NCI-H1105 treated with DMSO at 0.1 percent for 48 hours (cell line): ENCODE data around the gene MYO7B.
"Not testable (repeated sequence)": the region's sequence is repeated elsewhere in the genome, so short reads cannot be mapped to it uniquely, and the experiment has no call there.

Experiments used
- DNase-seq: peaks from one replicate; lab custom pipeline; 2025; lab: John Stamatoyannopoulos, UW

The MYO7B gene

GRCh38 chr2:127552846-127553245 lies 17.4 kb downstream of the MYO7B start:
- DNase-seq: no peak

GRCh38 chr2:127558911-127559310 lies 23.4 kb downstream of the MYO7B start:
- DNase-seq: no peak

GRCh38 chr2:127559454-127559853 lies 24.0 kb downstream of the MYO7B start:
- DNase-seq: no peak

GRCh38 chr2:127560201-127560930 lies 24.9 kb downstream of the MYO7B start:
- DNase-seq: no peak

GRCh38 chr2:127560931-127561280 lies 25.4 kb downstream of the MYO7B start:
- DNase-seq: no peak

GRCh38 chr2:127561371-127561770 lies 25.9 kb downstream of the MYO7B start:
- no peak for DNase-seq

GRCh38 chr2:127562936-127563335 lies 27.5 kb downstream of the MYO7B start:
- DNase-seq: no peak

GRCh38 chr2:127563458-127564428 lies 28.3 kb downstream of the MYO7B start:
- DNase-seq: no peak

GRCh38 chr2:127564429-127565260 lies 29.2 kb downstream of the MYO7B start:
- DNase-seq: no peak

GRCh38 chr2:127565261-127566138 lies 30.0 kb downstream of the MYO7B start:
- DNase-seq: no peak

GRCh38 chr2:127566139-127566417 lies 30.6 kb downstream of the MYO7B start:
- DNase-seq: no peak

GRCh38 chr2:127566576-127566975 lies 31.1 kb downstream of the MYO7B start:
- no peak for DNase-seq

- DNase-seq: no peak
These were observed 31.9 kb downstream of the MYO7B start for GRCh38 chr2:127567351-127567854.

- DNase-seq: no peak
These were observed 32.6 kb downstream of the MYO7B start for GRCh38 chr2:127568128-127568527.

- DNase-seq: no peak
These were observed 34.2 kb downstream of the MYO7B start for GRCh38 chr2:127569666-127570065.

GRCh38 chr2:127570282-127571250 lies 35.1 kb downstream of the MYO7B start:
- DNase-seq: no peak

- DNase-seq: not testable (repeated sequence)
These were observed 36.9 kb downstream of the MYO7B start for GRCh38 chr2:127572352-127572751.

- DNase-seq: no peak
These were observed 37.4 kb downstream of the MYO7B start for GRCh38 chr2:127572841-127573240.

GRCh38 chr2:127573298-127573697 lies 37.8 kb downstream of the MYO7B start:
- DNase-seq: no peak

GRCh38 chr2:127573771-127574170 lies 38.3 kb downstream of the MYO7B start:
- no peak for DNase-seq
